Suppressor macrophage treated with lipopolysaccharide for 4 hours (primary cell): ENCODE measurements around the gene PDE4B.
"Not testable (repeated sequence)": the region's sequence is repeated elsewhere in the genome, so short reads cannot be mapped to it uniquely, and the experiment has no call there.

Experiments used
- DNase-seq: peaks from one replicate; pipeline ENCODE4 v3.0.0-alpha.2; 2020

PDE4B gene

GRCh38 chr1:65958561-65959350, 166.1 kb downstream of the PDE4B start:
- DNase-seq, result peak; percentile 79

GRCh38 chr1:65959896-65960567, 167.3 kb downstream of the PDE4B start:
- DNase-seq, result peak; percentile 60

GRCh38 chr1:65963156-65963888, 170.6 kb downstream of the PDE4B start:
- DNase-seq, result no peak

- no peak for DNase-seq
These were observed 171.4 kb downstream of the PDE4B start for GRCh38 chr1:65964123-65964522.

- no peak for DNase-seq
These were observed 172.7 kb downstream of the PDE4B start for GRCh38 chr1:65965112-65965996.

- DNase-seq, result not testable (repeated sequence)
These were observed 174.8 kb downstream of the PDE4B start for GRCh38 chr1:65967492-65967891.

- DNase-seq, result no peak
These were observed 178.9 kb downstream of the PDE4B start for GRCh38 chr1:65971547-65971946.

GRCh38 chr1:65975708-65976107, 183.0 kb downstream of the PDE4B start:
- no peak for DNase-seq

GRCh38 chr1:65979136-65980044, 186.7 kb downstream of the PDE4B start:
- no peak for DNase-seq

- no peak for DNase-seq
These were observed 187.5 kb downstream of the PDE4B start for GRCh38 chr1:65980237-65980636.

GRCh38 chr1:65983500-65983899, 190.8 kb downstream of the PDE4B start:
- no peak for DNase-seq

GRCh38 chr1:65985393-65986066, 192.8 kb downstream of the PDE4B start:
- DNase-seq, result no peak

GRCh38 chr1:65986146-65986545, 193.5 kb downstream of the PDE4B start:
- DNase-seq, result no peak

GRCh38 chr1:65990161-65990560, 197.5 kb downstream of the PDE4B start:
- DNase-seq, result no peak

GRCh38 chr1:65991694-65992093, 199.0 kb downstream of the PDE4B start:
- DNase-seq, result no peak

- DNase-seq, result no peak
These were observed 199.6 kb downstream of the PDE4B start for GRCh38 chr1:65992165-65992821.

- DNase-seq, result no peak
These were observed 200.2 kb downstream of the PDE4B start for GRCh38 chr1:65992831-65993271.

GRCh38 chr1:65994223-65994622, 201.5 kb downstream of the PDE4B start:
- DNase-seq, result no peak

- no peak for DNase-seq
These were observed 202.6 kb downstream of the PDE4B start for GRCh38 chr1:65995336-65995735.

GRCh38 chr1:65995928-65996327, 203.2 kb downstream of the PDE4B start:
- DNase-seq, result no peak
